Glutamatergic neuron (in vitro differentiated cells): ENCODE results near the gene RCAN3. TPM values are rescaled to one million over a fixed set of nuclear protein-coding genes. Genes with fewer than 3 reads are reported as not detected.

Source experiments
- DNase-seq: peaks from one replicate; pipeline ENCODE4 v3.0.0; 2022
- H3K27ac Mint-ChIP-seq: one replicate; pipeline ENCODE4 v1.8.0; 2020; ENCODE audit warnings: mild to moderate bottlenecking, mixed read lengths, inconsistent platforms; ENCODE audit not compliant: unreplicated experiment
- H3K27me3 Mint-ChIP-seq: one replicate; pipeline ENCODE4 v1.8.0; 2020; ENCODE audit warnings: mild to moderate bottlenecking, moderate library complexity, mixed read lengths, inconsistent platforms; ENCODE audit not compliant: unreplicated experiment
- H3K36me3 Mint-ChIP-seq: one replicate; pipeline ENCODE4 v1.8.0; 2020; ENCODE audit warnings: mild to moderate bottlenecking, mixed read lengths, inconsistent platforms; ENCODE audit not compliant: unreplicated experiment
- H3K4me1 Mint-ChIP-seq: one replicate; pipeline ENCODE4 v1.8.0; 2020; ENCODE audit warnings: mild to moderate bottlenecking, low read depth, mixed read lengths, inconsistent platforms; ENCODE audit not compliant: unreplicated experiment
- H3K4me3 Mint-ChIP-seq: one replicate; pipeline ENCODE4 v1.8.0; 2020; ENCODE audit warnings: mild to moderate bottlenecking, mixed read lengths, inconsistent platforms; ENCODE audit not compliant: unreplicated experiment
- H3K9me3 Mint-ChIP-seq: one replicate; pipeline ENCODE4 v1.8.0; 2020; ENCODE audit warnings: mild to moderate bottlenecking, moderate library complexity, mixed read lengths, inconsistent platforms; ENCODE audit not compliant: unreplicated experiment
- CTCF ChIP-seq: fragments of 200-600 bp; sonication (generic); IDR thresholded peaks from one replicate; pipeline ENCODE4 v1.5.0; 2021; ENCODE audit not compliant: partially characterized antibody, unreplicated experiment
- total RNA-seq: library from RNA; stranded (reverse); fragmentation: NEBNext Ultra II Directional; extraction: Animal tissue kit (Norgen Biotek cat#: 25700); gene quantifications from one replicate; pipeline ENCODE4 v1.2.1, GENCODE V29; 2021; ENCODE audit not compliant: unreplicated experiment

Gene RCAN3
- total RNA-seq, 1 donor from 2014 or later, result 21.8 TPM

- peaks cover 18% of the 10 kb centered on the region for H3K27me3 Mint-ChIP-seq
- H3K36me3 Mint-ChIP-seq, result no peaks in the 10 kb centered on the region
- peaks cover 5% of the 10 kb centered on the region for H3K4me1 Mint-ChIP-seq
- H3K9me3 Mint-ChIP-seq, result no peaks in the 10 kb centered on the region
- no peak for DNase-seq
- no peak for TF ChIP-seq CTCF
- peak overlapping the region; percentile 28 for H3K27ac Mint-ChIP-seq
- H3K4me3 Mint-ChIP-seq, result no peak overlapping the region
Observed at GRCh38 chr1:24553931-24554330, 51.3 kb downstream of the RCAN3 start.

GRCh38 chr1:24554714-24555113 is 52.1 kb downstream of the RCAN3 start:
- Mint-ChIP-seq H3K9me3 (no peaks in the 10 kb centered on the region), H3K27me3 (peaks cover 18% of the 10 kb centered on the region), H3K4me1 (peaks cover 5% of the 10 kb centered on the region), H3K27ac (no peak overlapping the region), H3K36me3 (no peaks in the 10 kb centered on the region), H3K4me3 (no peak overlapping the region)
- no peak for DNase-seq
- TF ChIP-seq CTCF, result no peak

DNA sequence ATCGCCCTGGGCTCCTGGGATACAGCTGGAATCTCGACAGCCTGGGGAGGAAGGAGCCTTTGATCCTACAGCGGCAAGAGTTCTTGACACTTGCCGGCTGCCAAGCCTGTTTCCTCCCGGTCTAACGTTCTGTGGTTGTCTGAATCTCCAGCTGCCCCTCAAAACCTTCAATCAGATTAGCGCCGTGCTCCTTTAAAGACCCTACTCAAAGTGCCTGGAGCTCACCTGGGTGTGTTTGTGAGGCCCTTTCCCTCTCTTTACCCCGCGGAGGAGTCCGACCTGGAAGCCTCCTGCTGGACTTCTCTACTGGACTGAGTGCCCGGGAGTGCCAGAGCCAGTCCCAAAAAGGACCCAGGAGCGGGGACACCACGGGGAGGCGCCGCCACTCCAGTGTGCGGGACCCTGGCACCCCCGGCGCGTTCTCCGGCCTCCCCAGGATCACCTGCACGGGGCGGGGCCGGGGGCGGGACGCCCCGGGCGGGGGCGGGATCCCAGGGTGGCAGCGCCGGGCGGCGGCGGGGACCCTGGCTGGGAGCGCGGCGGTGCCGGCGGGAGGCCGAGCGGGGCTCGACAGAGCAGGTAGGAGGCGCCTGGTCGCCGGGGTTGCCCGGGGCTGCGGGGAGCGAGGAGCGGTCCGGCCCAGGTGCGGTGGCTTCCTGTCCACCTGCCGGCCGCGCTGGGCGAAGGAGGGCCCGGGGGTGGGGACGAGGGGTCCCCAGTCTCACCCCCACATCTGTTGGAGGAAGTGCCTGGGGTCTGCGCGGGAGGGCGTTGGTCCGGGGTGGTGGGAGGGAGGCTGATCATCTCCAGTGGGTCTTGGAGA is 53.2 kb downstream of the RCAN3 start, which contains the start of gene NCMAP:
Gene NCMAP, plus strand, starts transcription at position 497 of the 823 bp plus-strand sequence. CDS start 39,344 bp downstream, outside the sequence.
- no peak for TF ChIP-seq CTCF
- peak; percentile 31 for DNase-seq
- Mint-ChIP-seq H3K36me3 (no peaks in the 10 kb centered on the region), H3K27me3 (peaks cover 17% of the 10 kb centered on the region), H3K9me3 (no peaks in the 10 kb centered on the region), H3K27ac (no peak within 1 kb of the TSS), H3K4me1 (peaks cover 5% of the 10 kb centered on the region), H3K4me3 (peak within 1 kb of the TSS; percentile 28)

DNA sequence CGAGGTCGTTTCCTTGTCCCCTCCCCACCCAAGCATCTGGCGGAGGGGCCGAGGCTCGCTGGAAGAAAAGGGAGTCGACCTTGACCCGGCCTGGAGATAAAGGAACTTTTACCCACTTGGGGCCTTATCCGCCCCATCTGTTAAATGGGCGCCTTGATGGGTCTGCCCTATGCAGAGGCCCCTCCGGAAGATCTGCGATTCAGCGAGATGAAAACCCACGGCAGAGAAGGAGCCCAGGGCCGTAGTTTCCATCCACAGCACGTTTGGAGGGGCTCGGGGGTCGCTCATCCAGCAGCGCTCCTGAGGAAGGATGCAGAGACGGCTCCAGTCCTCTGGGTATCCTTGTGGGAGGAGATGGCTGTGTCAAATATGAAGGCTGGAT is 53.8 kb downstream of the RCAN3 start:
- no peak for TF ChIP-seq CTCF
- no peak overlapping the region for H3K4me3 Mint-ChIP-seq
- H3K27me3 Mint-ChIP-seq, result peaks cover 16% of the 10 kb centered on the region
- peaks cover 5% of the 10 kb centered on the region for H3K4me1 Mint-ChIP-seq
- no peaks in the 10 kb centered on the region for H3K9me3 Mint-ChIP-seq
- no peaks in the 10 kb centered on the region for H3K36me3 Mint-ChIP-seq
- no peak for DNase-seq
- H3K27ac Mint-ChIP-seq, result no peak overlapping the region

- no peaks in the 10 kb centered on the region for H3K36me3 Mint-ChIP-seq
- peaks cover 16% of the 10 kb centered on the region for H3K27me3 Mint-ChIP-seq
- no peak for TF ChIP-seq CTCF
- peaks cover 4% of the 10 kb centered on the region for H3K4me1 Mint-ChIP-seq
- no peak overlapping the region for H3K27ac Mint-ChIP-seq
- no peak for DNase-seq
- no peak overlapping the region for H3K4me3 Mint-ChIP-seq
- no peaks in the 10 kb centered on the region for H3K9me3 Mint-ChIP-seq
Observed at GRCh38 chr1:24557220-24557619, 54.6 kb downstream of the RCAN3 start.
